HepG2 (cell line): ENCODE measurements around the gene GCNT3. TPM values are rescaled to one million over a fixed set of nuclear protein-coding genes. Genes with fewer than 3 reads are reported as not detected.
"Not testable (repeated sequence)": the region's sequence is repeated elsewhere in the genome, so short reads cannot be mapped to it uniquely, and the experiment has no call there.

Experiments used
- ATAC-seq: fragments of 200-7000 bp; cut with Tn5 transposase; 3 replicates; pipeline ENCODE4 v1.9.1; 2020; ENCODE audit warnings: mild to moderate bottlenecking, moderate library complexity
- BruUV-seq: library from RNA; stranded (reverse); fragments of 400-500 nt; replicated peaks from 2 replicates; lab custom pipeline; 2021; lab: Mats Ljungman, UMichigan
- CTCF ChIA-PET: fragments of 300-600 bp; formaldehyde crosslinking; extraction: SDS; loops from one replicate; lab custom pipeline; 2021; ENCODE audit warnings: low total read pairs, inconsistent platforms, low intra/inter-chr PET ratio; lab: Yijun Ruan, JAX
- POLR2A ChIA-PET: fragments of 350-600 bp; sonication (Branson Sonifier 250); formaldehyde crosslinking; loops from one replicate; lab custom pipeline; 2020; ENCODE audit warnings: antibody characterized with exemption, inconsistent platforms; lab: Yijun Ruan, JAX
- DNase-seq: peaks from one replicate; pipeline ENCODE4 v3.0.0-alpha.2; 2015; ENCODE audit warnings: low spot score
- FAIRE-seq: peaks from 3 replicates; lab custom pipeline; 2011; peaks lifted over from hg19 to GRCh38; lab: Jason Lieb, UNC
- H2AFZ ChIP-seq: one replicate; pipeline ENCODE4 v1.6.1; 2011; ENCODE audit warnings: low read length, inconsistent platforms
- H3K27ac ChIP-seq: fragments of 300-600 bp; 3 replicates; pipeline ENCODE4 v1.8.0; 2011; ENCODE audit warnings: mixed run types, mild to moderate bottlenecking, mixed read lengths, low read length, inconsistent platforms; ENCODE audit not compliant: insufficient read depth; ENCODE audit errors: extremely low read length
- H3K27me3 ChIP-seq, 2 experiments: fragments of 200-600 bp in 1 of 2; 2 replicates in 1 of 2; 3 replicates in 1 of 2; pipeline versions ENCODE4 v1.6.0 to v1.8.0; 2011; ENCODE audit warnings: low read length in 2 of 2, mild to moderate bottlenecking in 2 of 2, moderate library complexity in 2 of 2, inconsistent platforms in 1 of 2; ENCODE audit not compliant: insufficient read depth in 2 of 2, control insufficient read depth in 1 of 2
- H3K36me3 ChIP-seq, 2 experiments: fragments of 200-600 bp in 1 of 2; replicated peaks in 1 of 2; 2 replicates in 1 of 2; 3 replicates in 1 of 2; pipeline versions ENCODE4 v1.5.1 to v1.8.0; 2011; ENCODE audit warnings: low read length in 2 of 2, inconsistent platforms in 1 of 2; ENCODE audit not compliant: insufficient read depth in 2 of 2, control insufficient read depth in 1 of 2
- H3K4me1 ChIP-seq: 2 replicates; pipeline ENCODE4 v1.5.1; 2012; ENCODE audit warnings: low read length, inconsistent platforms; ENCODE audit not compliant: insufficient read depth
- H3K4me2 ChIP-seq: 2 replicates; pipeline ENCODE4 v1.6.0; 2011; ENCODE audit warnings: low read depth, low read length, inconsistent platforms
- H3K4me3 ChIP-seq, 3 experiments: fragments of 200-600 bp in 1 of 3; sonication (generic), shearing (Covaris generic) in 1 of 3; replicated peaks in 1 of 3; 2 replicates each; pipeline ENCODE4 v1.5.1; 2011 to 2016; ENCODE audit warnings: low read length in 3 of 3, inconsistent platforms in 2 of 3, low read depth in 2 of 3, mild to moderate bottlenecking in 2 of 3, control low read depth in 1 of 3, mixed read lengths in 1 of 3; ENCODE audit not compliant: insufficient read depth in 1 of 3
- H3K79me2 ChIP-seq: one replicate; pipeline ENCODE4 v1.6.1; 2011; ENCODE audit warnings: low read length, inconsistent platforms; ENCODE audit not compliant: insufficient read depth
- H3K9ac ChIP-seq: 2 replicates; pipeline ENCODE4 v1.6.0; 2011; ENCODE audit warnings: mild to moderate bottlenecking, low read depth, low read length, inconsistent platforms; ENCODE audit not compliant: insufficient read depth
- H3K9me3 ChIP-seq: 2 replicates; pipeline ENCODE4 v1.5.1; 2012; ENCODE audit warnings: mild to moderate bottlenecking, low read length
- H4K20me1 ChIP-seq: 2 replicates; pipeline ENCODE4 v1.6.0; 2011; ENCODE audit warnings: inconsistent platforms, mild to moderate bottlenecking, low read length, moderate library complexity; ENCODE audit not compliant: insufficient read depth
- HNRNPH1 ChIP-seq: fragments of 200-400 bp; formaldehyde crosslinking; optimal IDR thresholded peaks from 2 replicates; pipeline ENCODE3; 2017; ENCODE audit warnings: mild to moderate bottlenecking, low read depth, low read length
- ZMAT3 ChIP-seq: sonication (generic); formaldehyde crosslinking; conservative IDR thresholded peaks from 2 replicates; pipeline ENCODE4 v1.7.0; 2021; ENCODE audit warnings: missing genetic modification reagents
- ZNF260 ChIP-seq: sonication (generic); formaldehyde crosslinking; IDR thresholded peaks from 2 replicates; pipeline ENCODE4 v1.4.0; 2020; ENCODE audit warnings: missing genetic modification reagents, low read depth, mild to moderate bottlenecking, borderline replicate concordance
- ZNF34 ChIP-seq: sonication (generic); formaldehyde crosslinking; IDR thresholded peaks from 2 replicates; pipeline ENCODE4 v1.4.0; 2020; ENCODE audit warnings: mild to moderate bottlenecking, missing genetic modification reagents, borderline replicate concordance
- ZNF720 ChIP-seq: sonication (generic); formaldehyde crosslinking; IDR thresholded peaks from 2 replicates; pipeline ENCODE4 v1.4.0; 2020; ENCODE audit warnings: missing genetic modification reagents
- whole genome bisulfite sequencing: methylation state at CpG from one replicate; pipeline ENCODE4 v1.1.6; 2017; ENCODE audit warnings: low lambda C conversion rate; 5-methylcytosine and 5-hydroxymethylcytosine counted together
- in situ Hi-C: cut with HindIII; loops from 2 replicates; pipeline ENCODE4 v1.10.0; 2017; ENCODE audit warnings: low pct_unique_long_range_greater_than_20kb; ENCODE audit not compliant: extremely low pct_ligation_motif_present
- intact Hi-C: fragments of 100-400 bp; cut with micrococcal nuclease; formaldehyde crosslinking; loops from one replicate; pipeline ENCODE4 v1.10.0; 2022; ENCODE audit not compliant: unreplicated experiment
- polyA plus RNA-seq, 8 experiments: library from polyadenylated mRNA; depleted of rRNA in 3 of 8; stranded (reverse) in 7 of 8; unstranded in 1 of 8; fragments of >200 nt; fragmentation: Illumina TruSeq in 4 of 8; extraction: Trizol in 4 of 8; gene quantifications; 2 replicates each; pipeline versions ENCODE4 v1.2.1 to v1.2.3, GENCODE V29; 2011 to 2016; ENCODE audit warnings: low read depth in 4 of 8, missing spikeins in 1 of 8, mixed read lengths in 1 of 8; ENCODE audit not compliant: insufficient read depth in 1 of 8
- total RNA-seq, 5 experiments: library from RNA; depleted of rRNA; stranded (reverse); fragments of >200 nt; fragmentation: Illumina TruSeq; extraction: Trizol; gene quantifications; 2 replicates each; pipeline ENCODE4 v1.2.3, GENCODE V29; 2016; ENCODE audit warnings: low read depth in 1 of 5
- TF ChIP-seq, protein P1 (sequence below): sonication (generic); formaldehyde crosslinking; IDR thresholded peaks from 2 replicates; pipeline ENCODE4 v1.4.0; 2020; ENCODE audit warnings: missing genetic modification reagents

GCNT3 gene
- total and polyA plus RNA-seq, 2 of the 13 experiments (the other 11 are each of a cell fraction or from before 2014, with no cell fraction given): 6.8 to 9.8 TPM

DNA sequence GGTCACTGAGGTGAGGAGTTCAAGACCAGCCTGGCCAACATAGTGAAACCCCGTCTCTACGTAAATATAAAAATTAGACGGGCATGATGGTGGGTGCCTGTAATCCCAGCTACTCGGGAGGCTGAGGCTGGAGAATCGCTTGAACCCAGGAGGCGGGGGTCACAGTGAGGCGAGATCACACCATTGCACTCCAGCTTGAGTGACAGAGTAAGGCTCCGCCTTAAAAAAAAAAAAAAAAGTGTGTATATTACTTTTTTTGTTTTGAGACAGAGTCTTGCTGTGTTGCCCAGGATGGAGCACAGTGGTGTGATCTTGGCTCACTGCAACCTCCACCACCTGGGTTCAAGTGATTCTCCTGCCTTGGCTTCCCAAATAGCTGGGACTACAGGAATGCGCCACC is 34.2 kb downstream of the GCNT3 start:
- BruUV-seq, POLR2A ChIA-PET, CTCF ChIA-PET, H4K20me1 ChIP-seq, H3K79me2 ChIP-seq, ATAC-seq, H3K9ac ChIP-seq, H3K4me1 ChIP-seq, intact Hi-C loops, H2AFZ ChIP-seq, H3K27ac ChIP-seq, H3K4me3 ChIP-seq, in situ Hi-C loops, H3K27me3 ChIP-seq, FAIRE-seq, H3K4me2 ChIP-seq, DNase-seq, H3K9me3 ChIP-seq: not testable (repeated sequence)
- peaks cover 3 to 44% of the 10 kb centered on the region in 2 experiments; a peak in 3 of 5 replicates for H3K36me3 ChIP-seq
- whole genome bisulfite sequencing: 93% methylated on average over 9 of the region's 9 CpGs

DNA sequence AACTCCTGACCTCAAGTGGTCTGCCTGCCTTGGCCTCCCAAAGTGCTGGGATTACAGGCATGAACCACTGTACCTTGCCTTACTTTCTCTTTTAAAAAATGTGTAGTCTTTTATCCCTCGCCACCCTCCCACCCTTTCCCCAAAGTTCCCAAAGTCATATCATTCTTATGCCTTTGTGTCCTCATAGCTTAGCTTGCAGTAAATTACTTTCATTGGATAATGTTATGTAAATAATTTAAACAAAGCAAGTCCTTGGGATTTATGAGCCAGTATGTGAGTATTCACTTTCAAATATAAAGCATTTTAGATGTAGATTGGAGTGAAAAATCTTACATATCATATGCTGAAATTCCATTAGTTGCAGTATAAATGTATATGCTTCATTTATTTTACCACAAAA is 34.7 kb downstream of the GCNT3 start:
- FAIRE-seq (no peak), DNase-seq (no peak)
- H4K20me1 ChIP-seq: no peaks in the 10 kb centered on the region; the same call in 1 of the 2 replicates
- H3K36me3 ChIP-seq: peaks cover 3 to 44% of the 10 kb centered on the region in 2 experiments; a peak in 3 of 5 replicates
- no peak overlapping the region for H3K4me2 ChIP-seq
- no peak overlapping the region for H3K9ac ChIP-seq
- in situ Hi-C loops: no loop called here
- CTCF ChIA-PET: no interaction called here
- H3K4me1 ChIP-seq: no peaks in the 10 kb centered on the region
- H3K27me3 ChIP-seq: no peaks in the 10 kb centered on the region
- no peaks in the 10 kb centered on the region for H3K9me3 ChIP-seq
- H2AFZ ChIP-seq: no peak overlapping the region
- TF ChIP-seq ZMAT3 (no peak), ZNF720 (CRISPR knock-in tag) (no peak), HNRNPH1 (no peak), ZNF34 (CRISPR knock-in tag) (no peak), ZNF260 (CRISPR knock-in tag) (no peak)
- TF ChIP-seq, protein P1, sequence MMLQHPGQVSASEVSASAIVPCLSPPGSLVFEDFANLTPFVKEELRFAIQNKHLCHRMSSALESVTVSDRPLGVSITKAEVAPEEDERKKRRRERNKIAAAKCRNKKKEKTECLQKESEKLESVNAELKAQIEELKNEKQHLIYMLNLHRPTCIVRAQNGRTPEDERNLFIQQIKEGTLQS (CRISPR knock-in tag): no peak
- TF ChIP-seq, all 625 proteins: peak for 0
- Histone ChIP-seq H3K79me2 (no peaks in the 10 kb centered on the region), H3K4me3 (no peak overlapping the region), H3K27ac (no peak overlapping the region)
- WGBS: 100% methylated on average over 1 of the region's 1 CpG
- no peak for ATAC-seq
- no TSS peak for BruUV-seq
- POLR2A ChIA-PET: no interaction called here
- intact Hi-C loops: no loop called here
